Middle frontal gyrus (tissue), 1 donor: ENCODE data around the gene DYNC2LI1.

Experiments used
- DNase-seq: peaks from one replicate; pipeline ENCODE4 v3.0.0-alpha.2; 2015; ENCODE audit warnings: low spot score; ENCODE audit errors: extremely low spot score

The DYNC2LI1 gene

DNA sequence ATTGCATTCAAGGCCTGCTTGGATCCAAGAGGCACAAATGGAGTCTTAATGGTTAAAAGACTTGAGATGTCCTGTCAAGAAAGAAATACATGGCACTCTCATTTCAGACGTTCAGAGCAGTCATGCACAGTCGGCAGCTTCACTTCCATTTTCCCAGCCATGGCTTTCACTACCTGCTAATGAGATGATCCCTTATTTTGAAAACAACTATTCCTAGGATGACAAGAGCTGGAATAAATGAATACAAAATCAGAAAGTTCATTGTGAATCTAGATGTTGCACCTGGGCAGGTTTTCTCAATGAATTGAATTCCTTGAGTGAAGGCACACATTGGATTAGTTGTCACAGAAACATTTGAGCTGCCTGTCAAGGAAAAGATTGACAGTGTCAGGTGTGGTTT is 39.1 kb downstream of the DYNC2LI1 start:
- no peak for DNase-seq

DNA sequence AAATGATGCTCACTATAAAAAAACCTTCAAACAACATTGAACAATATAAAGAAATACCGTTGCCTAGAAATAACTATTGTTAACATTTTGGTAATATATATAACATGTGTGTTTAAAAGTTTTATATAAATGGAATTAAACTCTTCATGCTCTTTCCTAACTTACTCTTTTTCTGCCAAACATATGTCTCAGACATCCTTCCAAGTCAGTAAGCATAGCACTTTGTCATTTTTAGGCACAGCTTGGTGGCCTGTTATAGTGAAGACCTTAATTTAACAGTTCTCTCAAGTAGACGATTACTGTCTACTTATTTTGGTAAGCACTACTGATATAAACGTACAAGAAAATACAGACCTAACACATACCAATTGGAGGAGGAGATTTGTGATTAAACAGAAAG is 40.9 kb downstream of the DYNC2LI1 start:
- no peak for DNase-seq

DNA sequence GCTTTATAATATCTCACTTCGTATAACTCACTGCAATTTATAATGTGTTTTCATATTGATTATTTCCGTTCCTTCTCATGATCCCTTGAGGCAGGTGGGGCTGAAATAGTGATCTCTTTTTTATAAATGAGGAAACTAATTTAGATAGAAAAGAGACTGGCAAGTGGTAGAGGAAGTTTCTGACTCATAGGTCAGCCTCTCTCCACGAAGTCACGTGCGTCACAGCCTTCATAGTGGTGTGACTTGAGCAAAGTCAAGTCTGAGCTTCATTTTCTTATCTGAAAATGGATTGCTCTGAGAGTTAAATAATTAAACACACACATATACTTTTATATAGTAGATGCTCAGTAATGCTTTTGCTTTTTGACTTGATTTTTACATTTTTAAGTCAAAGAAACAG is 44.9 kb downstream of the DYNC2LI1 start:
- DNase-seq = no peak

DNA sequence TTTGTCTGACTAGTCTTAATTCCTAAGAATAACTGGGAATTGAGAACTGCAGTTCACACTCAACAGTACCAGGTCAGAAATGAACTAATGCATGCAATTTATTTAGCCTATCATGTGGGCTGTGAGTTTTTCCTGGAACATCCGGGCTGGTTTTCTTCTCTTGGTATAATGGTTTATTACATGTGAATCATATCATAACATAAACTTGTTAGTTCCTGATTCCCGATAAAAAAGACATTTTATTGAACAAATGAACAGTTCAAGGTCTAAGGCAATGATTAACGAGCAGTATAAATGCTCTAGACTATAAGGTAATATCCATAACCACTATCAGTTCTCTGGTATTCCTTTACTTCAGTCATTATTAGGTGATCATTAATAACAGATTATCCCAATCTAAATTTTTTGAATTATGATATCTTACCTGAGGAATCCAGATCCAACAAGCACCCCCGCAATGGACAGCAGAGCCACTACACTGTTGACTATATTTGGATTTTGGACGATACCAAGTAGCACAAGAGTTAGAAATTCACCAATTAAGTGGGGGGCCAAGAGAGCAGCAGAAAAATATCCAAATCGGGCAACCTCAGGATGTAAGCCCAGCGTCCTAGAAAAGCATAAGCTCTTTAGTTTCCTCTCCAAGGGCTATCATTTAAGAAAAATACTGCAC is 45.8 kb downstream of the DYNC2LI1 start:
- no peak for DNase-seq

DNA sequence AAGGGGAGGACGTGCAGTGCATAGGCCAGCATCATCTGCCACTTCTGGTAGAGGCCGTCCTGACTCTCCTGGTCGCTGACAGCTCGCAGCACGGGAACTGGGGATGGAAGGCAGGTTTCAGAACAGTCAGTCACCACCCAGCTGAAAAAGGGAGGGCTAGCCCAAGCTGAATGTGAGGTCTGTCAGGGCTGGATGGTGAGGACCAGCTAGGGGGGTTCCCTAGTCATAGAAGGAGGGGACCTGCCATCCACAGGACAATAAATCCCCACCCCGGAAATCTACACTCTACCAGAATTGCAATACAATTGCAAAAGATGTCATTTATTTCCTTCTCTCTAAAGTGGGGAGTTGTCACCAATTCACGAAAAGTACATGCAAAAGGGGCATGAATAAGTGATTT is 49.0 kb downstream of the DYNC2LI1 start:
- DNase-seq = no peak

DNA sequence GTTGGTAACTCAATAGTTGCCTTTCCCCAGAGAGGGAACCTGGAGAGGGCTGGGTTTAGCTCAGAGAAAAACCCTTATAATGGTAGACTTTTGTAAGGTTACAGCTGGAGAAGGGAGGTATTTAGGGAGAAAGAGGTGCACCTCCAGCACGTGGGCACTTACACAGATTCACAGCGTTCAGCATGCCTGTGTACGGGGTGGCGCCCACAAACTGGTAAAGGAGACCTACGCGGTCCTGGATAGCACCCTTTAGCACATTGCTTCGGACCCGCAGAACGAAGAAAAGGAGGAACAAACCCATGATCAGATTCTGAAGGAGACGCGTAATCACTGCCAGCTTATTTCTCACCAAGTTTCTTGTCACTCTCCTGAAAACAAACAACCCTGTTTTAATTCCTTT is 49.9 kb downstream of the DYNC2LI1 start:
- no peak for DNase-seq

DNA sequence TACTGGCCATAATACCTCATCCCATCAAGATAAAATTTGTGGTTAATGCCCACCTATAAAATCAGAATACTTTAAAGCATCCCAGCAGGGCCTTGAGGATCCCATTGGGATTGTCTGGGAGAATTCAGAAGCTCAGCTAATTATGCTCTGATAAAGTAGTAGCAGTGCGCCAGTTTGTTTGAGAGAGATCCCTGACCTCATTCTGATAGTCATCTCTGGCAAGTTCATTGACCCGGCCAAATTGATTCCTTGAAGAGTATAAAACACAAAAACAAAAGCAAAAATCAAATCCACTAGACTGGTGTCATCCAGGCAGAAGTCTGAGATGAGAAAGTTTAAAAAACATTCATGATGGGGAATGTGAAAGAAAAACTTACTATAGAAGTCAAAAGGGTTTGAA is 50.7 kb downstream of the DYNC2LI1 start:
- DNase-seq = no peak

DNA sequence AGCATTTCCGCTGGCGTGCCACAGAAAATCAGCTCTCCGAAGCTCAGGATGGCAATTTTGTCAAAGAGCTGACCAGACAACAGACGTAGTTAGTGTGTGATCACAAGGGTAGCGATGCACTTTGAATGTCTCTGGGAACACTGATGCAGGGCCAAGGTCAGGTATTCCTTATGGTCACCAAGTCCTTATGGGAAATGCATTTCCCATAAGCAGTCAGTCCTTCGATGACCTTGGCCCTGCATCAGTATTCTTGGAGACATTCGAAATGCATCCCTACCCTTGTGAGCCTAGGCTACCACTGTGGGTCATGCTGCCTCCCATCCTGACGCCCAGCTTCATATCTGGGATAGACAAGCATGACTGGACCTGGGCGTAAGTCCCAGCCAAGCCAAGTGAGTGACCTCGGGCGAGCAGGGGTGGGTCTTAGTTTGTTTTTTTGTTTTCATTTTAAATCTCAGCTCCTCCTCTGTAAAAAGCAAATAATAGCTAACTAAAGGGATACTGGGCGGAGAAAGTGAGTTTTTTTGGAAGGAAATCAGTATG is 51.2 kb downstream of the DYNC2LI1 start:
- DNase-seq = no peak

DNA sequence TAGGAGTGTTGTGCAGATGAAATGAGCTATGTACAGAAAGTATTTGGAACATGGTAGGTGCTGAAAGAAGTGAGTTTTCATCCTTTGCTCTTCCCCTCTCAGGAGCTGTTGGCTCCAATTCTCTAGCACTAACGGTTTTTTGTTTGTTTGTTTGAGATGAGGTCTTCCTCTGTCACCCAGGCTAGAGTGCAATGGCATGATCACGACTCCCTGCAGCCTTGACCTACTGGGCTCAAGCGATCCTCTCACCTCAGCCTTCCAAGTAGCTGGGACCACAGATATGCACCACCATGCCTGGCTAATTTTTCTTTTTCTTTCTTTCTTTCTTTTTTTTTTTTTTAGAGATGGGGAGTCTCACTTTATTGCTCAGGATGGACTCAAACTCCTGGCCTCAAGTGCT is 52.0 kb downstream of the DYNC2LI1 start:
- DNase-seq = no peak

DNA sequence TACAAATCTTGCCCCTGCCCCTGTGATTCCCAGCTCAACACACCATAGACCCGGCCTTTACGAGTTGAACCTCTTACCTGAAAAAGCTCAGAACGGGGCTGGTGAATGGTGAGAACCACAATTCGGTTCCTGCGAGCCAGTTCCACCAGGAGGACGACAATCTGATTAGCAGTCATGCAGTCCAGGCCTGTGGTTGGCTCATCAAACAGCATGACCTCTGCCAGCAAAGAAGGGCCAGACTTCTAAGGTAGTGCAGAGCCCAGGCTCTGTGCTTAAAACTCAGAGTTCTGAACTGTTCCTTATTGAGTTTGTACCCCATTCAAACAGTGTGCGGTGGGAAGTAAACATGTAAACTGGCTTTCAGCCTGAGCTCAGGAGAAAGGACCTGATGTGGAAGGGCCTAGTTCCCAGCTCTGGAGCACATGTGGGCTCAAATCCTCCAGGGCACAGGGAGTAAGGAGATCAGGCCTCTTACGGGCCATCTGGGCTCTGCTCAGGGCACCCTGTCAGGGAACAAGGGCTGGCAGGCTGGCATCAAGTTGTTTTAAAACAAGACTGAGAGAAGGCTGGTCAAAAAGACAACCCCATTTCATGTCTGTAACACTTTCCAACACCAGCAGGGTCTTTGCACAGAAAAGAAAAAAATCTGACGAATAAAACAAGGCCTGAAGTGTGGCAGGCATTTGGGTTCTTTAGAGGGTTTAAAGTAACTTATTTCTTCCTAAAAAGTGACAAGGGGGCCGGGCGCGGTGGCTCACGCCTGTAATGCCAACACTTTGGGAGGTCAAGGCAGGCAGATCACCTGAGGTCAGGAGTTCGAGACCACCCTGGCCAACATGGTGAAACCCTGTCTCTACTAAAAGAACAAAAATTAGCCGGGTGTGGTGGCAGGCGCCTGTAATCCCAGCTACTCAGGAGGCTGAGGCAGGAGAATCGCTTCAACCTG is 52.7 kb downstream of the DYNC2LI1 start:
- no peak for DNase-seq

DNA sequence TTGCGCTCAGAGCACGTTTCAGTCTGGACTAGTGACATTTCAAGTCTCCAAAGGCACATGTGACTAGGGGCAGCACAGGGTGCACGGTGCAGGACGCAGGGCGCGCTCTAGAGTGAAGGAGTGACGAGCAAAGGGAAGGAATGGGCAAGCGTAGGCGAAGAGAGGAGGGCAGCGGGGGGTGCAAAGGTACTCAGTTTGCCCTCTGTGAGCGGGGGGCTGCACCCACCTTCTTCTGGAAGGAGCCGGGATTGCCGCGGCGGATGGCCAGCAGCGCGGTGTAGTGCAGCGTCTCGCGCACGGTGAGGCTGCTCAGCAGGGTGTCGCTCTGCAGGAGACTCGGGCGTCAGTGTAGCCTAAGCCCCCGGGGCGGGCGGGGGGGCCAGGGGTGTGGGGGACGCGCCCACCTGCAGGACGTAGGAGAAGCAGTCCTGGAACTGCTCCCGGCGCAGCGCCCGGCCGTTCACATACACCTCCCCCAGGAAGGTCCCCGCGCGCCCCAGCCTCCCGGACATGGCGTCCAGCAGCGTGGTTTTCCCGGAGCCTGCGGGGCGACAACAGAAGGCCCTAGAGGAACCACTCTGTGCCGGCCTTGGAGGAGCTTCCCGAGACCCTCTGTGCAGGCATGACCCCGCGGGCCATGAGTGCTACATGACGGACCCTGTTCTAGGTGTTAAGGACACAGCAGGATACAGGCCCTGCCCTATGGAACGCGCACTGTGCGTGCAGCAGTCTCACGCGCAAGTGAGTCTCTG is 57.9 kb downstream of the DYNC2LI1 start:
- DNase-seq = no peak

DNA sequence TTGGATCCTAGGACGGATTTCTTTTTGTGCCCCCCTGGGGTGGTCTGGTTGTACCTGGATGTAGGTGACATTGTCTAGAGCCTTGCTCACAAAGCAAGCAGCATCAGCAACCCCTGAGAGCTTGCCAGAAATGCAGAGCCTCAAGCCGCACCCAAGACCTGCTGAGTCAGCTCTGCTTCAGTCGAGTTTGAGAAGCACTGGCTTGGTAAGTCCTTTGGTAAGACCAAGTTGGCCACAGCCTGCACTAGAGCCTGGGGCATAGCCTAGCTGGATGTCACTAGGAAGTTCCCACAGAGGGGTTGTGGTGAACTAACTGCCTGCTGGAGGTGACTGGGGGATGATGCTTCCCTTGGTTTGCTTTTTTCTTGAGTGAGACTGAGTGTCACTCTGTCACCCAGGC is 58.6 kb downstream of the DYNC2LI1 start:
- no peak for DNase-seq

DNA sequence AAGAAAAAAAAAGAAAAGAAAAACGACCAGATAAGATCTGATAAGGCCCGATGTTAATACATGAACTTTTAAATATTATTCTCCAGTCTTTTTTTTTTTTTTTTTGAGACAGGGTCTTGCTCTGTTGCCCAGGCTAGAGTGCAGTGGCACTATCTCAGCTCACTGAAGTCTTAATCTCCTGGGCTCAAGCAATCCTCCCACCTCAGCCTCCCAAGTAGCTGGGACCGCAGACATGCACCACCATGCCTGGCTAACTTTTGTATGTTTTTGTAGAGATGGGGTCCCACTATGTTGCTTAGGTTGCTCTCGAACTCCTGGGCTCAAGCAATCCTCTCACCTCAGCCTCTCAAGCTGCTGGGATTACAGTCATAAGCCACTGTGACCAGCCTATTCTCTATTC is 63.2 kb downstream of the DYNC2LI1 start:
- DNase-seq = no peak

DNA sequence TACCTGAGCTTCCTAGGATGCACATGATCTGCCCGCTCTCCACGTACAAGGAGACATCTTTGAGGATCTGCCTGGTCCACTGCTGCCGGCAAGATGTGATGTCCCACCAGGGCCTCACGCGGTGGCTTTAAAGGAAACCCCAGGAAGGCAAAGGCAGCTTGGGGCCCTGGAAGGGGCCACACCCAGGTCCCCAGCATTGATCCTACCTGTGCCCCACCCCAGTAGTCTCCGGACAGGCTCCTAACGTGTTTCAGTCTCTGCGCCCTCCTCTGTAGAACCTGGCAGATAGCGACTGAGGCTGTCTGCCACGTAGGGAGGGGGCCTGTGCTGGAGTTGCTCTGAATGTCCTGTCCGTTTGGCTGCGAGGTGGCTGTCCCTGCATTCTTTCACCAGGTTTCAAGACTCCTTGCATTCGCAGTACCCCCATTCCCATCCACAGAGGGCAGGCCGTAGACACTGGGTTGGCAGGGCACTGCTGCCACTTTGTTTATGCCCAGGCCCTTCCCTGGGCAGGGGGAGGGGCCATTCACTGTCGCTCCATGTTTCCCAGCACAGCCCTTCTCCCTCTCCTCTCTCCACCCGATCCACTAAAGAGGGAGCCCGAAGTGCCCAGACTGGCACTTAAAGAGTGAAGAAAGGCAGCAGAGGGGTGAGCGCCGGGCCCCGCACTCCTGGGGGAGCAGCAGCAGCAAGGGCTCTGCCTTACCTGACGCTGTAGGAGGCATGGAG is 64.2 kb downstream of the DYNC2LI1 start:
- DNase-seq = no peak

DNA sequence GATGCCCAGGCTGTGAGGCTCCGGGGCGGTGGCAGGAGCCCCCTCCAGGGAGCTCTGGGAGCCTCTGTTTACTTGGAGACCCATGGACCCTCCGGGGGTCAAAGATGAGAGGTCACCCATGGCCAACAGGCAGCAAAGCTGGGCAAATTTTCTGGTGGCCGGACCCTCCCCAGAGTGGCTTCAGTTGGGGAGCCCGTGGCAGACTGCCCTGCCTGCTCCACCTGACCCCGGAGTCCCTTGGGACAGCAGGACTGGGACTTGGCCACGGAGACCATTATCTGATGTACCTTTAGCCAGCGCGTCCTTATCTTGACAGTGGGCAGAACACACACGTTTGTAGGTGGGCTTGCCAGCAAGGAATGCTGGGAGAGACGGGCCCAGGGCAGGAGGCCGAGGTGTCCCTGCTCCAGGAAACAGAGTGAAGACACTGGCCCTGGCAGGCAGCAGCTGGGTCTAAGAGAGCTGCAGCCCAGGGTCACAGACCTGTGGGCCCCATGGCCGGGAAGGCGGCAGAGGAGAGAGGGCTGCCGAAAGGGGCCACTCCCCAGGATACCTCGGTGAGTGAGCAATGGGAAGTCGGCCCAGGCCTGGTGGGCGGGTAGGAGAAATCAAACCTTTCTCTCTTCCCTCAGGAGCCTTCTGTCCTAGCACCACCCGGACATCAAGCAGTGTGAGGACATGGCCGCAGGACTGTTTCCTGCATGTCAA is 64.9 kb downstream of the DYNC2LI1 start, which contains the start of the genes ABCG5 and ABCG8:
Gene ABCG5 (minus strand): TSS at position 280 of the 708 bp plus-strand sequence. CDS start 160 bp downstream, at position 120.
Gene ABCG8 (plus strand): TSS at position 412 of the 708 bp plus-strand sequence. CDS start 83 bp downstream, at position 495.
- no peak for DNase-seq

DNA sequence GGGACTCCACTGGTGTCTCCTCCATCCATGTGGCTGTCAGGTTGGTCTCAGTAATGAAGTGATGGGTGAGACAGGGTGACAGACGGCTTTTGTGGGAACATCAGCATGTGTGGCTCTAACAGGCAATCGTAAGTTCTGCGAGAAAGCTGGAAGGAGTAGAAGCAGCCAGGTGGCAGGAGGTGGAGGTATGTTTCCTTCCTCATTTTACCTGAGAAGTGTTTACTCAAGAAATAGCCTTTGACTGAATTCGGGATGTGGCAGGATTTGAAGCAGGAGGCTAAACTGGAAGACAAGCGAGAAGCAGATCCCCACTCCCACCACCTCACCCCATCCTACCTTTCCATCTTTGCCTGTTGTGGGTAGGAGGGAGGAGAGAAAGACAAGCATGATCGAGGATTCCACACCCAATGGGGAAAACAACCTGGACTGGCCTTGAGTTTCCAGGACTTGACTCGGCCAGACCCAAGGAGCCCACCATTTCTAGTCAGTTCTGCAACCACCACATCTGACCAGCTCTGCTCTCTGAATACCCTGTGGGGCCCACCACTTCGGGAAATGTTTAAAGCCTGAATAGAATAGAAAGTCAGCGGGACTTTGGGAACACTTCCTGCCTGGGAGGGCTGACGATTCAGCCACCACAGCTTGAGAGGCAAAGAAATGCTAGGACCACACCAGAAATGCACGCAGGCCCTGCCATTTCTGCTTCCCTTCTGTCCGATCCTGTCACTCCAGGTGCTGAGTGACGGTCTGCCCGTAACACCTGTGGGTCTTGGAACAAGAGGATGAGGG is 66.1 kb downstream of the DYNC2LI1 start:
- DNase-seq = no peak

DNA sequence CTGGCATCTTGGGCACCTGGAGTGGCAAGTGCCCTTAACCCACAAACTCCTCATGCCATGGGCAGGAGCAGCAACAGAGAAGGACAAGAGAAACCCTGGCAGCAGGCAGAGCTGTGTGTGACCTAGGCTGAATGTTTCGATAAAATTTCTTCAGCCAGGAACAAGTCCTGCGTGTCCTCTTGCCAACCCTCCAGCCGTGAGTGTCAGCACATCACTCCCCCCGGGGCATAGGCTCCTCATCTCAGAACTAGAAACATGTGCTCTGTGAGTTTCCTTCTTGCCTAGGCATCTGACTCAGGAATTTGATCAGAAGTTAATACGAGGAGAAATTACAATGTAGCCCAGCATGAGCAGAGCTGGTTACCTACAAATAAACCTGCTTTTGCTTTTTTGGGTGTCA is 67.1 kb downstream of the DYNC2LI1 start:
- DNase-seq = no peak

DNA sequence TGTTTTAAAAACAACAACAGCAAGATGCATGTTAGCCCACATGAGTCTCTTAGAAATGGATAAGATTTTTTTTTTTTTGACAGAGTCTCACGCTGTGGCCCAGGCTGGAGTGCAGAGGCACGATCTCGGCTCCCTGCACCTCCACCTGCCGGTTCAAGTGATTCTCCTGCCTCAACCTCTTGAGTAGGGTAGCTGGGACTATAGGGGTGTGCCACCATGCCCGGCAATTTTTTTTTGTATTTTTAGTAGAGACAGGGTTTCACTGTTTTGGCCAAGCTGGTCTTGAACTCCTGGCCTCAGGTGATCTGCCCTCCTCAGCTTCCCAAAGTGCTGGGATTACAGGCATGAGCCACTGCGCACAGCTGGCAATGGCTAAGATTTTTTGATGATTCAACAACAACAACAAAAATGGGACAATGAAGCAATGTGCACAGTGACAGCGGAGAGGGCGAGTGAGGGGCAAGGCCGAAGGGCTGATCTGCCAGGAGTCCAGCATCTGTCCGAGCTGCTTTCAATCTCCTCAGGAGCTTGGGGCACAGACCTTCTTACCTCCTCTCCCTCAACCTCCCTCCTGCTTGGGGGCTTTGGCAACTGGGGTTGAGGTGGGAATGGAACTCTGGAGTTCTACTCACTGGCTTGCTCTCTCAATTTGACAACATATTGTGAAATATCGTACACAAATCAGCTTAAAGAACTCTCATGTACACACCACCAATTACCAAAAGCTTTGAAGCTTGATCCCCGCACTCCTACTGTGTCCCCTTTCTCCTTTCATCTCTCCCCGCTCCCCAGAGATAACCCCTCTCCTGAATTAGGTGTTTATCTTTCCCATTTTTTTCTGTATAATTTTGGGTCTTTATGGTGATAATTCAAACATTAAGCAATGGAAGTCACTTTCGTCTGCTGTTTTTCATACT is 68.4 kb downstream of the DYNC2LI1 start:
- DNase-seq = no peak
